Stomach (tissue), 9 donors: Measurements from ENCODE around the gene CDH22. TPM values are rescaled to one million over a fixed set of nuclear protein-coding genes. Genes with fewer than 3 reads are reported as not detected.

ENCODE experiments used
- DNase-seq, 2 donors: peaks; one replicate each; pipeline versions ENCODE4 v3.0.0 to v3.0.0-alpha.2; 2013 to 2019
- H3K27ac ChIP-seq, 5 donors: fragments of 200-600 bp in 4 of 5; sonication (generic) in 4 of 5; one replicate each; pipeline ENCODE4 v1.5.1; 2013 to 2019; ENCODE audit warnings: mild to moderate bottlenecking in 1 of 5, moderate library complexity in 1 of 5
- H3K27me3 ChIP-seq, 3 donors: fragments of 200-600 bp; sonication (generic); one replicate each; pipeline ENCODE4 v1.5.1; 2017 to 2019; ENCODE audit warnings: mixed run types in 1 of 3
- H3K36me3 ChIP-seq, 4 donors: fragments of 200-600 bp; sonication (generic); 1 replicate in 3 of 4; 2 replicates in 1 of 4; pipeline ENCODE4 v1.5.1; 2016 to 2019
- H3K4me1 ChIP-seq, 4 donors: fragments of 200-600 bp; sonication (generic); one replicate each; pipeline ENCODE4 v1.5.1; 2016 to 2019
- H3K4me3 ChIP-seq, 4 donors: fragments of 200-600 bp; sonication (generic) in 3 of 4; one replicate each; pipeline ENCODE4 v1.5.1; 2016 to 2019; ENCODE audit warnings: mild to moderate bottlenecking in 1 of 4
- H3K9me3 ChIP-seq, 4 donors: fragments of 200-600 bp; sonication (generic); one replicate each; pipeline ENCODE4 v1.5.1; 2016 to 2019
- CTCF ChIP-seq, 7 experiments: fragments of 450-650 bp in 4 of 7; fragments of 200-600 bp in 3 of 7; sonication (generic) in 3 of 7; IDR thresholded peaks; one replicate each; pipeline ENCODE4 v1.5.1; 2016 to 2019; ENCODE audit warnings: antibody characterized with exemption in 7 of 7, control low read depth in 2 of 7, mild to moderate bottlenecking in 1 of 7
- EP300 ChIP-seq: sonication (generic); formaldehyde crosslinking; IDR thresholded peaks from one replicate; pipeline ENCODE4 v1.6.1; 2017; ENCODE audit warnings: antibody characterized with exemption
- POLR2A ChIP-seq, 4 donors: fragments of 450-650 bp; IDR thresholded peaks; one replicate each; pipeline ENCODE4 v1.6.1; 2016; ENCODE audit warnings: antibody characterized with exemption in 4 of 4, control low read depth in 2 of 4, mild to moderate bottlenecking in 1 of 4, moderate library complexity in 1 of 4
- POLR2AphosphoS5 ChIP-seq, 3 donors: sonication (generic); formaldehyde crosslinking; IDR thresholded peaks; one replicate each; pipeline ENCODE4 v1.6.1; 2016; ENCODE audit warnings: antibody characterized with exemption in 3 of 3
- WGBS, 5 donors: extraction: QIAGEN DNeasy Blood & Tissue Kit in 3 of 5; methylation state at CpG; one replicate each; pipeline versions ENCODE4 v1.1.5 to v1.1.7; 2013 to 2018; 5-methylcytosine and 5-hydroxymethylcytosine counted together
- intact Hi-C: fragments of 100-400 bp; cut with DNase I; formaldehyde crosslinking; loops from one replicate; pipeline ENCODE4 v1.15.1; 2023; ENCODE audit warnings: low total_unique reads
- polyA plus RNA-seq, 3 donors: library from polyadenylated mRNA; stranded (reverse); fragments of 200-250 nt; gene quantifications; one replicate each; pipeline ENCODE4 v1.2.3, GENCODE V29; 2013
- total RNA-seq, 5 donors: library from RNA; depleted of rRNA; stranded (reverse); fragments of >200 nt; gene quantifications; one replicate each; pipeline versions ENCODE4 v1.1.0 to v1.2.3, GENCODE V29; 2014 to 2016
- donor health status: healthy with polysubstance abuse.
- donor health status: Bipolar disorder and iron deficiency.
- donor health status: healthy.

Gene CDH22
- total and polyA plus RNA-seq, 8 donors: 0.18 to 0.60 (median 0.19) TPM; not detected in 5

- TF ChIP-seq POLR2A (IDR thresholded peaks at IDR 0.05) (no peak), POLR2AphosphoS5 (IDR thresholded peaks at IDR 0.05) (no peak), EP300 (no peak)
These were observed 103.6 kb downstream of the CDH22 start for GRCh38 chr20:46204594-46205186.

GRCh38 chr20:46203510-46203837 lies 104.8 kb downstream of the CDH22 start:
- Histone ChIP-seq H3K4me1 (peaks cover 0 to 45% (median 11%) of the 10 kb centered on the region in 4 donors), H3K27me3 (peaks cover 3 to 93% (median 26%) of the 10 kb centered on the region in 3 donors), H3K4me3 (no peak overlapping the region), H3K36me3 (no peaks in the 10 kb centered on the region), H3K9me3 (no peaks in the 10 kb centered on the region), H3K27ac (no peak overlapping the region)
- 64 to 88% (median 70%) methylated on average over 3 of the region's 3 CpGs for WGBS, 5 donors
- no peak for DNase-seq
- intact Hi-C loops: no loop called here
- TF ChIP-seq EP300 (no peak), POLR2AphosphoS5 (IDR thresholded peaks at IDR 0.05) (no peak), CTCF (IDR thresholded peaks at IDR 0.05) (no peak), POLR2A (IDR thresholded peaks at IDR 0.05) (no peak)

More at GRCh38 chr20:46204594-46205186, 103.6 kb downstream of the CDH22 start:
- intact Hi-C loops: no loop called here
- no peak overlapping the region for H3K27ac ChIP-seq
- H3K36me3 ChIP-seq: no peaks in the 10 kb centered on the region
- H3K4me1 ChIP-seq: peaks cover 0 to 45% (median 5%) of the 10 kb centered on the region in 4 donors
- no peak for DNase-seq
- H3K9me3 ChIP-seq: no peaks in the 10 kb centered on the region
- 44 to 54% (median 47%) methylated on average over 6 to 8 of the region's 8 CpGs for WGBS, 5 donors
- no peak overlapping the region for H3K4me3 ChIP-seq
- H3K27me3 ChIP-seq: peaks cover 3 to 93% (median 20%) of the 10 kb centered on the region in 3 donors

GRCh38 chr20:46202766-46203509 lies 105.4 kb downstream of the CDH22 start:
- H3K4me1 ChIP-seq: peaks cover 0 to 42% (median 11%) of the 10 kb centered on the region in 4 donors
- intact Hi-C loops: no loop called here
- no peaks in the 10 kb centered on the region for H3K9me3 ChIP-seq
- TF ChIP-seq POLR2A (IDR thresholded peaks at IDR 0.05) (no peak), CTCF (IDR thresholded peaks at IDR 0.05) (no peak), POLR2AphosphoS5 (IDR thresholded peaks at IDR 0.05) (no peak), EP300 (no peak)
- H3K27ac ChIP-seq: no peak overlapping the region
- WGBS, 5 donors: 37 to 44% (median 40%) methylated on average over 11 of the region's 11 CpGs
- H3K36me3 ChIP-seq: no peaks in the 10 kb centered on the region
- H3K4me3 ChIP-seq: no peak overlapping the region
- DNase-seq: peak in 1 of 2 donors; percentile 63
- peaks cover 3 to 93% (median 26%) of the 10 kb centered on the region in 3 donors for H3K27me3 ChIP-seq

DNA sequence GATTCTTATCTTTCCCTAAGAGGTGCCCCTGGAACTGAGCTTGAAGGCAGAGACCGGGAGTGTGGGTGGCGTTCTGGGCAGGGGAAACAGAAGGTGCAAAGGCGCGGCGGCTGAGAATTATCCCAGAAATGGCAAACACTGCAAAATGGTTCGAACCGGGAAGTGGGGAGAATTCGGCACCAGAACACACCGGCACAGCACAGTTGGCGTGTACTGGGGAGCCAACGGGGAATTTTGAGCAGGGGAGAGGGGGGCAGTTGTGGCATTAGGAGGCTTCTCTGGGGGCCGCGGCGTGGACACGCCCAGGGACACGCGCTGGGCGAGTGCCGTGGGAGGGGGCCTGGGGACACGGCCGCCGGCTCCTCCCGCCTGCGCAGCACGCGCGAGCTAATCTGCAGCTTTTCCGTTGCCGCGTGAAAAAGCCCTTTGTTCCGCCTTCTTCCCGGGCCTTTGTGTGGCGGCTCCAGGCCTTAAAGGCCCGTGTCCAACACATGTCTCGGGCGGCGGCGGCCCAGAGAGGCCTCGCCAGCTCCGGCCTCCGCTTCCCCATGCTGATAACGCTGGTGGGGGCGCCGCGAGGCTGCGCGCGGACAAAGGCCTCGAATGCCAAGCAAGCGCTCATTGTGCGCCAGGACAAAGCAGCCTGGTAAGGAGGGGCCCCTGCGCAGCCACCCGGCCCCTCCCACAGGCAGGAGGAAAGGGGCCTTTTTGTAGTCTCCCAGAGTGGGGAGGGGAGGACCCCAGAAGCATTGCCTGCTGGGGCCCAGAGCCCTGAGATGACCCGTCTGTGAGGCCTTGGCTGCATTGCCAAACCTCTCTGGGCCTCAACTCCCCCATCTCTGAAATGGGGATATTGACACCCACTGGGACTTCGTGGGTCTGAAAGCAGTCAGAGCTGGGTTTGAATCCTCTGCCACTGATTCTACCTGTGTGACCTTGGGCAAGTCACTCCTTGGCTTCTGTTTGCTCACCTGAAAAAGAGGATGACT lies 107.4 kb downstream of the CDH22 start:
- no peak for DNase-seq
- H3K27ac ChIP-seq: no peak overlapping the region
- 30 to 56% (median 34%) methylated on average over 37 to 55 of the region's 55 CpGs for WGBS, 5 donors
- peaks cover 0 to 22% (median 6%) of the 10 kb centered on the region in 4 donors for H3K4me1 ChIP-seq
- no peak overlapping the region for H3K4me3 ChIP-seq
- TF ChIP-seq POLR2AphosphoS5 (IDR thresholded peaks at IDR 0.05): no peak
- no peak for TF ChIP-seq EP300
- TF ChIP-seq POLR2A (IDR thresholded peaks at IDR 0.05): no peak
- no peak for TF ChIP-seq CTCF (IDR thresholded peaks at IDR 0.05)
- H3K27me3 ChIP-seq: peaks cover 3 to 99% (median 36%) of the 10 kb centered on the region in 3 donors
- H3K36me3 ChIP-seq: no peaks in the 10 kb centered on the region
- intact Hi-C loops: no loop called here
- H3K9me3 ChIP-seq: no peaks in the 10 kb centered on the region
